Neural cell (in vitro differentiated cells): ENCODE results near the gene CHPF2.

Source experiments
- EZH2 ChIP-seq: fragments of 200-600, 300-800 bp; shearing (Covaris generic), sonication (generic); IDR thresholded peaks from 2 replicates; pipeline ENCODE4 v1.6.1; 2014; ENCODE audit warnings: antibody characterized with exemption, low read length, borderline replicate concordance, mild to moderate bottlenecking; ENCODE audit not compliant: insufficient read depth, poor library complexity, severe bottlenecking
- POLR2AphosphoS5 ChIP-seq: IDR thresholded peaks from 2 replicates; pipeline ENCODE4 v1.6.1; 2012
- TF ChIP-seq, protein P1 (sequence below): fragments of 450-650 bp; IDR thresholded peaks from 2 replicates; pipeline ENCODE4 v1.5.1; 2014; ENCODE audit warnings: antibody characterized with exemption, mild to moderate bottlenecking, moderate library complexity; ENCODE audit not compliant: poor library complexity, severe bottlenecking

DNA sequence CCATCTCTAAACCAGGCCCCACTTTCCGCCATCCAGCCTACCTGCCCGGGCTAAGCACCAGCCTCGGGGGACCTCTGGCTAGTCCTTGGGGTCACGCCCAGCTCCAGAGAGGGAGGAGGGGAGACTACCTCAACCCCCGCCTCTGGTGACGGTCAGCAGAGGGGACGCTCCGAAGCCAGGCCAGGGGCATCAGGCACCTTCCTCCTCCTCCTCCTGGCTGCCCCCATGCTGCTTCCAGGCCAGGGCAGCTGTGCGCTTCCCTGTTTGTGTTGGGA, 20.2 kb downstream of the CHPF2 start:
- TF ChIP-seq EZH2: no peak
- TF ChIP-seq, protein P1, sequence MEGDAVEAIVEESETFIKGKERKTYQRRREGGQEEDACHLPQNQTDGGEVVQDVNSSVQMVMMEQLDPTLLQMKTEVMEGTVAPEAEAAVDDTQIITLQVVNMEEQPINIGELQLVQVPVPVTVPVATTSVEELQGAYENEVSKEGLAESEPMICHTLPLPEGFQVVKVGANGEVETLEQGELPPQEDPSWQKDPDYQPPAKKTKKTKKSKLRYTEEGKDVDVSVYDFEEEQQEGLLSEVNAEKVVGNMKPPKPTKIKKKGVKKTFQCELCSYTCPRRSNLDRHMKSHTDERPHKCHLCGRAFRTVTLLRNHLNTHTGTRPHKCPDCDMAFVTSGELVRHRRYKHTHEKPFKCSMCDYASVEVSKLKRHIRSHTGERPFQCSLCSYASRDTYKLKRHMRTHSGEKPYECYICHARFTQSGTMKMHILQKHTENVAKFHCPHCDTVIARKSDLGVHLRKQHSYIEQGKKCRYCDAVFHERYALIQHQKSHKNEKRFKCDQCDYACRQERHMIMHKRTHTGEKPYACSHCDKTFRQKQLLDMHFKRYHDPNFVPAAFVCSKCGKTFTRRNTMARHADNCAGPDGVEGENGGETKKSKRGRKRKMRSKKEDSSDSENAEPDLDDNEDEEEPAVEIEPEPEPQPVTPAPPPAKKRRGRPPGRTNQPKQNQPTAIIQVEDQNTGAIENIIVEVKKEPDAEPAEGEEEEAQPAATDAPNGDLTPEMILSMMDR: no peak
- TF ChIP-seq POLR2AphosphoS5: no peak
